ENCODE data around the gene SYNJ1. TPM values are rescaled to one million over a fixed set of nuclear protein-coding genes. Genes with fewer than 3 reads are reported as not detected.

SYNJ1 gene
- total RNA-seq, 4 donors from 2014 or later: 8.0 to 21.4 (median 13.3) TPM

DNA sequence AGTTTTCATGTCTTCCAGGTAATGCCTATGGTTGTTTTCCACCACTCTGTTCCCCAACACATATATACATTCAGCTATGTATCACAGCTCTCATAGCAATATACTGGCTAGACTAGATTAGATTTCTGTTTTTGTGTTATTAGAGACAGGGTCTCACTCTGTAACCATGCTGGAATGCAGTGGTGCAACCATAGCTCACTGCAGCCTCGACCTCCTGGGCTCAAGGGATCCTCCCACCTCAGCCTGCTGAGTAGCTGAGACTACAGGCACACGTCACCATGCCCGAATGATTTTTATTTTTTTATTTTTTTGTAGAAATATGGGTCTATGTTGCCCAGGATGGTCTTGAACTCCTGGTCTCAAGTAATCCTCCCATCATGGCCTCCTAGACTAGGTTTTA lies 37.7 kb downstream of the SYNJ1 start:
- Histone ChIP-seq H3K9me3 (no peaks in the 10 kb centered on the region), H3K4me3 (no peak overlapping the region), H3K36me3 (peaks cover 0 to 56% (median 0%) of the 10 kb centered on the region in 3 donors), H3K27ac (no peak overlapping the region), H3K27me3 (no peaks in the 10 kb centered on the region), H3K4me1 (no peaks in the 10 kb centered on the region)
- WGBS, 2 donors: 23 to 33% methylated on average over 3 of the region's 3 CpGs
- TF ChIP-seq, protein P1, sequence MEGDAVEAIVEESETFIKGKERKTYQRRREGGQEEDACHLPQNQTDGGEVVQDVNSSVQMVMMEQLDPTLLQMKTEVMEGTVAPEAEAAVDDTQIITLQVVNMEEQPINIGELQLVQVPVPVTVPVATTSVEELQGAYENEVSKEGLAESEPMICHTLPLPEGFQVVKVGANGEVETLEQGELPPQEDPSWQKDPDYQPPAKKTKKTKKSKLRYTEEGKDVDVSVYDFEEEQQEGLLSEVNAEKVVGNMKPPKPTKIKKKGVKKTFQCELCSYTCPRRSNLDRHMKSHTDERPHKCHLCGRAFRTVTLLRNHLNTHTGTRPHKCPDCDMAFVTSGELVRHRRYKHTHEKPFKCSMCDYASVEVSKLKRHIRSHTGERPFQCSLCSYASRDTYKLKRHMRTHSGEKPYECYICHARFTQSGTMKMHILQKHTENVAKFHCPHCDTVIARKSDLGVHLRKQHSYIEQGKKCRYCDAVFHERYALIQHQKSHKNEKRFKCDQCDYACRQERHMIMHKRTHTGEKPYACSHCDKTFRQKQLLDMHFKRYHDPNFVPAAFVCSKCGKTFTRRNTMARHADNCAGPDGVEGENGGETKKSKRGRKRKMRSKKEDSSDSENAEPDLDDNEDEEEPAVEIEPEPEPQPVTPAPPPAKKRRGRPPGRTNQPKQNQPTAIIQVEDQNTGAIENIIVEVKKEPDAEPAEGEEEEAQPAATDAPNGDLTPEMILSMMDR (IDR thresholded peaks at IDR 0.05): no peak
- TF ChIP-seq POLR2A (IDR thresholded peaks at IDR 0.05) (no peak), EP300 (IDR thresholded peaks at IDR 0.05) (no peak)
- no peak for DNase-seq (ENCODE audit: low spot score in 2 of 2)

DNA sequence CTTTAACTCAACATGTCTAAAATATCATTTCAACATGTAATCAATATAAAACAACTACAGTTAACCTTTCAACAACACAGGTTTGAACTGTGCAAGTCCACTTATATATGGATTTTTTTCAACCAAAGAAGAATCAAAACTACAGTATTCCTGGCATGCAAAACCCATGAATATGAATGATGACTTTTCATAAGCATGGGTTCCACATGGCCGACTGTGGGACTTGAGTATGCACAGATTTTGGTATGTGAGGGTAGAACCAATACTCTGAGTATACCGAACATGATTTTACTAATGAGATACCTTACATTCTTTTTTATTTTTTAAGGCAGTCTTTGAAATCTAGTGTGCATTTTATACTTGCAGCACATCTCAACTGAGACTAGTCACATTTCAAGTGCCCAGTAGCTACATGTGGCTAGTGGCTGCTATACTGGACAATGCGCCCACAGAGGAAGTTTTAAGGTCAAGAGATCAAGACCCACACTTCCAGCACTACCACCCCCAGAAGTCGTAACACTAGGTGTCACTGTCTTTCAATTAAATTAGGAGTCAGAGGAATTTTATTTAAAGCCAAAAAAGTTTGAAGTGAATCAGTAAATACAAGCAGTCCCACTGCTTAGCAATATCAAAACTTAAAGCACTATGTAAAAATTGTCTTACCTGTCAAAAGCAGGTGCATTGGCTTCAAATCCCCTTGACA lies 40.0 kb downstream of the SYNJ1 start:
- Histone ChIP-seq H3K27ac (no peak overlapping the region), H3K27me3 (no peaks in the 10 kb centered on the region), H3K4me1 (peaks cover 0 to 2% (median 0%) of the 10 kb centered on the region in 4 donors), H3K36me3 (peaks cover 0 to 56% (median 0%) of the 10 kb centered on the region in 3 donors), H3K9me3 (no peaks in the 10 kb centered on the region), H3K4me3 (no peak overlapping the region)
- DNase-seq (ENCODE audit: low spot score in 2 of 2): no peak
- WGBS, 2 donors: 66 to 69% methylated on average over 4 of the region's 4 CpGs
- TF ChIP-seq EP300 (IDR thresholded peaks at IDR 0.05): no peak
- TF ChIP-seq, protein P1 (IDR thresholded peaks at IDR 0.05): no peak
- TF ChIP-seq POLR2A (IDR thresholded peaks at IDR 0.05): no peak

DNA sequence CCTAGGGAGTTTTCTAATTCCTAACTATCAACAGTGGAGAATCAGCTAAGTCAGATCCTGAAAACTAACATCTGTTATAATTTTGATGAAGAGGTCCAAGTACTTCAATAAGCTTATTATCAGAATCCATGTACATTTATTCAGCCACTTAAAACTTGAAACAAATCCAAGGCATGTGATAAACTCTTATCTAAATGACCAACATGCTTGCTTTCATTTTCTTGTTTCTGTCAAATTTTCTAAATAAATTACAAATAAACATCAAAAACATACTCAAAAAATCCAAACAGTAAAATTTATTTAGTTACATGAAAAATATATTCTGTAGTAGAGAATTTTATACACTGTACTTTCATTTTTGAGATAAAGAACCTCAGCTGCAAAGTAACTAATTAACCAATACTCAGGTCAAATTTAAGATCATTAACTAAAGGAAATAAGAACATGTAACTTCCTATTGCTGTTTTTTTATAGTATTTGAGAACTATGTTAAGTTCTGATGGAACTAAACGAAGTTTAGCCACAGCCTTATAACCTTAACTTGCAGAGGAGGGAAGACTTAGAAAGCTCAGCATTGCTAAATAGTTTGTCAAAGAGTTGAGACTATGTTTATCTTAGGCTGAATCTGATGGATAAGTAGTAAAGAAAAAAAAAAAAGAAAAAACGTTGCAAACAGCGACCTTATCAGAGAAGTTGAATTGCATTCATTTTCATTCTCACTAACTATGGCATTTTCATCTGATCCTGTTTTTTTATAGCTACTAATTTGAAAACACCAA lies 44.9 kb downstream of the SYNJ1 start:
- WGBS, 2 donors: 46 to 49% methylated on average over 3 of the region's 3 CpGs
- Histone ChIP-seq H3K4me3 (no peak overlapping the region), H3K4me1 (peaks cover 0 to 7% (median 0%) of the 10 kb centered on the region in 4 donors), H3K27me3 (no peaks in the 10 kb centered on the region), H3K9me3 (no peaks in the 10 kb centered on the region), H3K36me3 (peaks cover 0 to 34% (median 0%) of the 10 kb centered on the region in 3 donors), H3K27ac (no peak overlapping the region)
- no peak for DNase-seq (ENCODE audit: low spot score in 2 of 2)
- TF ChIP-seq, protein P1 (IDR thresholded peaks at IDR 0.05): no peak

DNA sequence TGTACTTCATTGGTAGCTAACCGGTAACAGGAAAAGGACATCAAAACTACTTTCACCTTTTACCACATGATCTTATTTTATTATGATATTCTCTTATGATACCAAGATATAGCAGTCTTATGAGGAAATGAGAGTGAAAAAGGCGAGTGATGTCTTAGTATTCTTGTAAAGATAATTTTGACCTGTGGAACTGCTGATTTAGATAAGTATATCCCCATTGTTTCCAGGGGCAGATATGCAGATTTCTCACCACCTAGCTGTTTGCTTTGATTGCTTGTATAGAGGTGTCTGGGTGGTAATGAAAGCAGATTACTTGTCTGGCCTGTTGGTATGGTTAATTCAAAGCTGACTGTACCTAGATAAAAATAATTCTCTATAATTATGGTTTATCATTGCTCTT lies 53.1 kb downstream of the SYNJ1 start:
- Histone ChIP-seq H3K4me3 (no peak overlapping the region), H3K27ac (no peak overlapping the region), H3K9me3 (no peaks in the 10 kb centered on the region), H3K36me3 (peaks cover 0 to 56% (median 0%) of the 10 kb centered on the region in 3 donors), H3K4me1 (no peaks in the 10 kb centered on the region), H3K27me3 (no peaks in the 10 kb centered on the region)
- DNase-seq (ENCODE audit: low spot score in 2 of 2): no peak
- TF ChIP-seq EP300 (IDR thresholded peaks at IDR 0.05) (no peak), POLR2A (IDR thresholded peaks at IDR 0.05) (no peak)
- TF ChIP-seq, protein P1 (IDR thresholded peaks at IDR 0.05): no peak
- 89 to 96% methylated on average over 2 of the region's 2 CpGs for WGBS, 2 donors

DNA sequence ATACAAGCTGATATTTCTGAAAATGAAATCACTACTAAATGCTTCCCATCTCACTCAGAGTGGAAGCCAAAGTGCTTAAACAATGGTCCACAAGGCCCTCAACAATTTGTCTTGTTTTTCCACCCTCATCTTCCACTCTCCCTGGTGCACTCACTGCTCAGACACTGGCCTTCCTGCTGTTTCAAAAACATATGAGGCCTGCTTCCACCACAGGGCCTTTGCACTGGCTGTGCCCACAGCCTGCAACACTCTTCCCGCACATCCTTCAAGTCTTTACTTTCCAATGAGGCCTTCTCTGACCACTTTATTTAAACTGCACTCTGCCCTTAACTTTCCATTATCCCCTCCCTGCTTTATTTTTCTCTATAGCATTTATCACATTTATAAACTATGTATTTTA lies 53.8 kb downstream of the SYNJ1 start:
- Histone ChIP-seq H3K27ac (no peak overlapping the region), H3K9me3 (no peaks in the 10 kb centered on the region), H3K4me1 (no peaks in the 10 kb centered on the region), H3K4me3 (no peak overlapping the region), H3K27me3 (no peaks in the 10 kb centered on the region), H3K36me3 (peaks cover 0 to 56% (median 0%) of the 10 kb centered on the region in 3 donors)
- TF ChIP-seq EP300 (IDR thresholded peaks at IDR 0.05) (no peak), POLR2A (IDR thresholded peaks at IDR 0.05) (no peak)
- TF ChIP-seq, protein P1 (IDR thresholded peaks at IDR 0.05): no peak
- no peak for DNase-seq (ENCODE audit: low spot score in 2 of 2)
- 92 to 100% methylated on average over 1 of the region's 1 CpG for WGBS, 2 donors

Data from tibial nerve (tissue), 4 donors.